GM21723 (cell line): ENCODE results near the gene GIGYF1.
A peak's percentile ranks its signal among the peaks of the same experiment; 100 is the strongest.

Experiments used
- ATAC-seq: cut with Tn5 transposase; IDR thresholded peaks from one replicate; pipeline ENCODE4 v1.9.1; 2021; ENCODE audit warnings: mild to moderate bottlenecking, moderate library complexity; ENCODE audit not compliant: unreplicated experiment

GIGYF1 gene

DNA sequence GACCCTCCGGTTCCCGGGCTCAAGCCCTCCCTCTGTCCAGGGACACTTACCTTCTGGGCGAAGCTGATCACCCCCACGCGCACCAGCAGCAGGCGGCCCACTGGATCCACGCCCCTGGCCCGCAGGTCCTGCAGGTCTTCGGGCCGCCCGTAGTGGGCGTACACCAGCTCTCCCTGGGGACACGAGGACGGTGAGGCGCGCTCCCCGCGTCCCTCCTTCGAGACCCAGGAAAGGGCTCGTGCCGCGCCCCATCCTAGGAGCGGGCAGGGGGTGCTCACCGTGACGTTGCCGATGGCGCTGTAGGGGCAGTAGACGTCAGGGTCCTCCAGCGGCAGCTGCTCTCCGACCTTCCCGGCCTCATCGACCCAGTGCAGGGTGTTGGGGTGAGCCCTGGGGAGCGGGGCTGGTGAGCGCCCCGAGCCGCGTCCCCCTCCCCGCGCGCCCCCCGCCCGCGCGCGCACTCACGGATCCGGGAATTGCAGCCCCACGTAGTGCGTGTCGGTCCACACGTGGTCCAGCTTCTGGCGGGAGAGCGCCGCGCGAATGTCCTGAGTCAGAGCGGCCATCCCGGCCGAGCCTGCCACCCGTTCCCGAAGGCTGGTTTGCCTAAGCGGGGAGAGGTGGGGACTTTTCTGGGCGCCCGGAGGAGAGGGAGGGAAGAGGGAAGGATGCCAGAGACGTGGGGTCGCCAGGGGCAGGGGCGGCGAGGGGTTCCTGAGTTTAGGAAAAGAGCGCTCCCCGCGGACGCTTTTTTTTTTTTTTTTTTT lies 60.9 kb downstream of the GIGYF1 start:
- ATAC-seq, result peak; percentile 46

DNA sequence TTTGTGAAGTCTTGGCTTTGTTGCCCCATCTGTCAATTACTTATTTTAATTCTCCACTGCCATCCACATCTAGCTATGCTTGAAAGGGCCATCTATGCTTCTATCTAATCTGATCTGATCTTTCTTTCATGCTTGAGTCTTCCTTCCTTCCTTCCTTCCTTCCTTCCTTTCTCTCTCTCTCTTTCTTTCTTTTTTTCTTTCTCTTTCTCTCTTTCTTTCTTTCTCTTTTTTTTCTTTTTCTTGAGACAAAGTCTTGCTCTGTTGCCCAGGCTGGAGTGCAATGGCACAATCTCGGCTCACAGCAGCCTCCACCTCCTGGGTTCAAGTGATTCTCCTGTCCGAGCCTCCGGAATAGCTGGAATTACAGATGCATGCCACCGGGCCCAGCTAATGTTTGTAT lies 64.0 kb downstream of the GIGYF1 start:
- ATAC-seq, result no peak
